NCI-H226 (cell line): Measurements from ENCODE around the gene NOL9.
"Not testable (repeated sequence)": the region's sequence is repeated elsewhere in the genome, so short reads cannot be mapped to it uniquely, and the experiment has no call there.

ENCODE experiments used
- DNase-seq: peaks from one replicate; pipeline ENCODE4 v3.0.0-alpha.2; 2015

The NOL9 gene

GRCh38 chr1:6501279-6501813 is 53.0 kb downstream of the NOL9 start:
- no peak for DNase-seq

DNA sequence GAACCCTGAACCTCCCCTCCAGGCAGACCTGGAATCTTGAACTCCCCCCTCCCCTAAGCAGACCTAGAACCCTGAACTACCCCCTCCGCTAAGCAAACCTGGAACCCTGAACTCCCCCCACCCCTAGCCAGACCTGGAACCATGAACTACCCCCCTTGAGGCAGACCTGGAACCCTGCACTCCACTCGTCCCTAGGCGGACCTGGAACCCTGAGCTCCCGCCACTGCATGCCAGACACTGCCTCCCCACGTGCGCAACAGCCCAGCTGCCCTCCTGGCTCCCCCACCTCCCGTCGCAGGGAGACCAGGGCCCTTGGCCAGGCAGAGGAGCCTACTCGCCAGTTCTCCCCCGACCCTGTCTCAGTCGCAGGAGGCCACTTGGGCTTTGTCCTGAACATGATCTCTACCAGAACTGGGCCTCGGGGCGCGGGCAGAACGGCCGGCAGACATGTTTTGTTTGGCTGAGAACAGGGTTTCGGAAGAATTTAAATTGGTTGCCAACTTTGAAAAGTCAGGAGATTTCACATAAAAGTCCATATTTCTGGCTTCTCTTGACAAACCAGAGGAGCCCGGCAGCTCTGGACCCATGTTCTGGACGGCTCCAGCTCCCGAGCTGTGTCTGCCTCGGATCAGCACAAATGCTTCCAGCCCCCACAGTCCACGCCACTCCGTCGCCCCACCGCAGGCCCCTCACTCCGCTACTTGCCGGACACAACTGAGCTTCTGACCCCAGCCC is 53.6 kb downstream of the NOL9 start:
- no peak for DNase-seq

DNA sequence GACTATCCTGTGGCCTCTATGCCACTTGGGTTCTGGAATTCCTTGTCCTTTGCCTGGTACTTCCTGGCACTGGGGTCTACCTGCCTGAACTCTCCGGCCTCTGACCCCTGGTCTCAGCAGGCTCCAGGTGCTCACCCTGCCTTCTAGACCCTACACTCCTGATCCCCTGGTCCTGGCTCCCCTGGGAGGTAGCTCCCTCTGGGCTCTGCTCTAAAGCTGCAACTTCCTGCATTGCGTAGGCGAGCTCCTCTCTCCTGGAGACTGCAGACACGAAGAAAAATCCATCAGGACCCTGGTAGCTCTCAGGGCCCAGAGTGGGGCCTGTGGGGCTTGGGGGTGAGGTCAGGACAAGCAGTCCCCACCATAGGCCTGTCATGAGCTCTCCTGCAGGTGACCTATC is 55.0 kb downstream of the NOL9 start:
- no peak for DNase-seq

DNA sequence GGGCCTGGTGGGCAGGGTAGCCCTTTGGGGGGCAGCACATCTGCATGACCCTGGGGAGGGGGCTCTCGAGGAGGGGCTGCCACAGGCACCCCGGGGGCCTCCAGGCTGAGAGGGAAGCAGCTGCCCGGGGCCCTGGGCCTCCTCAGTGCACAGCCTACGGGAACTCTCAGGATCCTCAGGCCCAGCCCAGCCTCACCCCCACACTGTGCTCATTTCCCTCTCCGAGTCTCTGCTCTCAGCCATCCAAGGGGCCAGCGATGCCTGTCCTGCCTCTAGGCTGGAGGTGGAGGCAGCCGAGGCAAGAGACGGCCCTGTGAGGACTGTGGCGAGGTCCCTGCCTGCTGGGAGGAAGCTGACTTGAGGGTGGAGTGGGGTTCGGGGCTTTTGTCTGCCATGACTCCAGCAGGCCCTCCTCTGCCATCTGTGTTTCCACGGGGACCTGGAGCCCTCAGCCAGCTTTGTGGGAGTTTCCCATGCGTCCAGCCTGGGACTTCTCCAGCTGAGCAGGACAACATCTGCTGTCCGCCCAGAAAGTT is 55.7 kb downstream of the NOL9 start:
- DNase-seq = no peak

DNA sequence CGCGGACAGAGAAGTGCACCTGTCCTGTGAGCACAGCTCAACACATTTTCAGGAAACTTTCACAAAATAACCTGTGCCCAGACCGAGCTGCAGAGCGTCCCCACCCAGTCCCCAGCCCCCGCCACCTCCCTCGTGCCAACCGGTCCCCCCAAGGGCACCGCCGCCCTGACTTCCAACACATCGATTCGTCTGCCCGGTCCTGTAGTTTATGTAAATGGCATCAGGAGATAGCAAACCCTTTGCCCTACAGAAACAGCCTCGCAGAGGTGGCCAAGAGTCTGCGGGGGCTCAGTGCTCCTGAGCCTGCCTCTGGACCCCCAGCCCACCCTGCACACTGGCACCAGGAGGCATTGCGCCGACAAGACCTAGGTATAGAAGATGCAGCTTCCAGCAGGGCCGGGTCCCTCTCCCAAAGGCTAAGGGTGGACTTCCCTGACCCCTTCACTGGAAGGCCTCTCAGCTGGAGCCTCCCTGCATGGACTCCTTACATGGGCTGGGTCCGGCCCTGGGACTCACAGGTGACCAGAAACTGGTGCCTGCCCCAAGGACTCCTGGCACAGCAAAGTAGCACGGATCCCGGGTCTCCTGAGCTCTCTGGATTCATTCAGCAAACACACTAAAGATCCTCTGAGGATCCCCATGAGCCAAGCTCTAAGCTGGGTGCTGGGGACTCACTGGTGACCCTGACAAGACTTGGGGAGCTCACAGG is 56.3 kb downstream of the NOL9 start:
- DNase-seq = no peak

DNA sequence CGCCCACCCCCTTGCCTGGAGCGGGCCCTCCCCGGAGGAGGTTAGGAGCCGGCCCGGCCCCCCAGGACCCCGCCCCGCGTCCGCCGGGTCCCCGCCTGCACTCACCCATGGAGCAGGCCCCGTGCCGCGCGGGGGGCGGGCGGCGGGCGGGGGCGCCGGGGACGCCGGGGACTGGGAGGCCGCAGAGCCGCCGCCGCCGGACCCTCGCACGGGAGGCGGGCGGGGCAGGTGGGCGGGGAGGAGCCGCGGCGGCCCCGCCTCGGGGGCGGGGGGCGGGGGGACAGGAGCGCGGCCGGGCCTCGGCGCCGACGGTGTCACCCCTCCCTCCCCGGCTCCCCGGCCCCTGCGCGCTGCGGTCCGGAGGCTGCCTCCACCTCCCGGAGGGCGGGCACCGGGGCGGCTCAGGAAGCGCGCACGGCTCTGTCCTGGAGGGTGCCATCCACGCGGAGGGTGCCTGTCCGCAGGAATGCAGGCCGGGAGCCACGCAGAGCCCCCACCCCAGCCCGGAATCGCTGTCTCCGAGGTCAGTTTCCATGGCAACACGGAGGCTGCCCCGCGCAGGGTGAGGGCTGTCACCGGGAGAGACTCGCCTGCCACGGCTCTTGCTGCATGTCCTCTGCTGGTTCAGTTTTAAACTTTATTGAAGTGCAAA is 57.0 kb downstream of the NOL9 start:
- DNase-seq = peak; percentile 65

- no peak for DNase-seq
Observed at GRCh38 chr1:6496890-6497214, 57.5 kb downstream of the NOL9 start.

- DNase-seq = no peak
Observed at GRCh38 chr1:6496365-6496721, 58.0 kb downstream of the NOL9 start.

DNA sequence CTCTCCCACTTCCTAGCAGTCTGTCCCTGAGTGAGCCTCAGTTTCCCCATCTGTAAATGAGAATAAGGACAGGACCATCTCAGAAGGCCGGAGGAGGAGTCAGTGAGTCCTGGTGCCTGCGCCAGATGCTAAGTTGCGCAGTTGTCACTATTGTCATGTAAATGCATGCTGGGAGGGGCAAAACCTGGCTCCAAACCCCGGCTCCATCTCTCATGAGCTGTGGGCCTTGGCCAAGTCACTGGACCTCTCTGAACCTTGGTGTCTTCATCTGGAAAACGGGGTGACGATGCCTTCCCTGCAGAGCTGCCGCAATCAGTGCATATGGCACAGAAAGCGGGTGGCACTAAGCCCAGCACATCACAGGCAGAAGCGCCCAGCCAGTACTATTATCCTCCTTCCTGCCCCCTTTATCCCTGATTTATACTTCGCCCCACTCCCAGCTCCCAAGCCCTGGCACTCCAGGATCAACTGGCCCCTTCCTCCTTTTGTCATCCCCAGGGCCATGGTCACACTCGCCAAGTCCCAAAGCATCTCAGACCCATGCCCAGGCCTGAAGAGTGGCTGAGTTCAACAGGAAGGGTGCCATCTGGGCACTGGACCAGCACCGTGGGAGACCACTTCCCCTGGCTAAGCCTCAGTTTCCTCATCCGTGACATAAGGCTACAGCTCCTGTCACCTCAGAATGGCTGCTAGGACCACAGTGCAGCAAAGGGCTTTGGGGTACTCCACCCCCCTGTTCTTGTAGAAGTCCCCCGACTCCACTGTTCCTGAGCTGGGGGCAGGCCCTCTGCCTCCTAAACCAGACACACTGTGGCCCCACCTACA is 58.6 kb downstream of the NOL9 start:
- DNase-seq = no peak

DNA sequence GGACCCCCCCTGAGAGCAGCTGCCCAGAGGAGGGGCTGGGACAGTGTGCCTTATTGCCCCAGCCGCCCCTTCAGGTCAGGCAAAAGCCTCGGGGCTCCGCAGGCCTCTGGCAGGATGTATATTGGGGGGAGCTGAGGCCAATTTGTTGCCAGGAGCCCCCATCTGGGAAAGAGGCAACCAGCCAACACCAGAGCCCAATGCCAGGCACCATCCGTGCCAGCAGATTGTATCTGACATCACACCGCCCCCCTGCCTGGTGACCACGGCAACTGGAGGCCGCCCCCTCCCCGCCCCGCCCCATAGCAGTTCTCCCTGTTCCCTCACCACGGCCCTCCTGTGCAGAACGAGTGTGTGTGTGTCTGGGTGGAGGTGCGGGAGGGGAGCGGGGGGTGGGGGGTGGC is 59.3 kb downstream of the NOL9 start:
- DNase-seq = no peak

GRCh38 chr1:6494627-6495026 is 59.7 kb downstream of the NOL9 start:
- no peak for DNase-seq

DNA sequence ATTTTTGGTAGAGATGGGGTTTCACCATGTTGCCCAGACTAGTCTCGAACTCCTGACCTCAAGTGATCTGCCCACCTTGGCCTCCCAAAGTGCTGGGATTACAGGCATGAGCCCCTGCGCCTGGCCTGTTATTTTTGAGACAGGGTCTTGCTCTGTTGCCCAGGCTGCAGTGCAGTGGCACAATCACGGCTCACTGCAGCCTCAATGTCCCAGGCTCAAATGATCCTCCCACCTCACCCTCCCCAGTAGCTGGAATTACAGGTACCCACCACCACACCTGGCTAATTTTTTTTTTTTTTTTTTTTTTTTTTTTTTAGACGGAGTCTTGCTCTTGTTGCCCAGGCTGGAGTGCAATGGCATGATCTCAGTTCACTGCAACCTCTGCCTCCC is 60.5 kb downstream of the NOL9 start:
- not testable (repeated sequence) for DNase-seq

DNA sequence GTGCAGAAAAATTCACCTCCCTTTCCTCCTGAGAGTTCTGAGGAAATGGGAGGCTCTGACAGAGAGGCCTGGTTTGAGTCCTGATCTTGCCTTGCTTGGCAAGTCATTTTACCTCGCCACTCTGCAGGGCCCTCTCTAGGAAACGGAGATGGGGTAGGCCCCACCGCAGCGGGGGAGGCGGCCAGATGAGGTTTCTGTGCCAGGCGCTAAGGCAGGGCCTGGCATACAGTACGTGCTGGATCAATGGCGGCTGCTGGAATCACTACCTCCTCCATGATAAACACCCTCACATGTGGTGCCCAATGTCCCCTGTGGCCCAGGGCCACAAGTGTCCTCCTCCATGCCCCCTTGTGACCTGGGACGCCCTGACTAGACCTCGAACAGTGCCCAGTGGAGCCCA is 62.3 kb downstream of the NOL9 start:
- no peak for DNase-seq

DNA sequence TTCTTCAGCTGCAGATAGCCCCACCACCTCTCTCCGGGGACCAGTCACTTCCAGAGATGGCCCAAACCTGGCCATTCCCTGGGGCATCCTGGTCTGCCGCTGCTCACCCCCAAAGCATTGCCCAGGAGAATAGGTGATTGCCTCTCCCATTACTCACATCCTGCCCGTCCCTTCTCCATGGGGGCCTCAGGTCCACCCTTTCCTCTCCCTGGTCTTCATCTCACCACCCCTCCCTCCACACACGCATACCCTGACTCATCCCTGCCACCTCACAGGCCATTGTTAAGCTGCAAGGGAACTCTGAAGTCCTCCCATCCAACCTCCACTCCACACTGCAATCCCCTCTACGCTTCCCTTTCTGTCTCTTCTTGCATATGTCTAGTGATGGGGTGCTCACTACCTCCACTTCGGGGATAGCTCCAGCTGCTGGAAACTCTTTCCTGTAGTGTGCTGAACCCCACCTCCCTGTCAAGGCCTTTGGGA is 62.8 kb downstream of the NOL9 start, which contains the start of gene PLEKHG5:
Gene PLEKHG5, minus strand, starts transcription at position 188 of the 483 bp plus-strand sequence. CDS start 14,096 bp downstream, outside the sequence.
- peak; percentile 80 for DNase-seq

- no peak for DNase-seq
Observed at GRCh38 chr1:6491081-6491449, 63.2 kb downstream of the NOL9 start.

- DNase-seq = peak; percentile 67
Observed at GRCh38 chr1:6490181-6491080, 63.9 kb downstream of the NOL9 start.

DNA sequence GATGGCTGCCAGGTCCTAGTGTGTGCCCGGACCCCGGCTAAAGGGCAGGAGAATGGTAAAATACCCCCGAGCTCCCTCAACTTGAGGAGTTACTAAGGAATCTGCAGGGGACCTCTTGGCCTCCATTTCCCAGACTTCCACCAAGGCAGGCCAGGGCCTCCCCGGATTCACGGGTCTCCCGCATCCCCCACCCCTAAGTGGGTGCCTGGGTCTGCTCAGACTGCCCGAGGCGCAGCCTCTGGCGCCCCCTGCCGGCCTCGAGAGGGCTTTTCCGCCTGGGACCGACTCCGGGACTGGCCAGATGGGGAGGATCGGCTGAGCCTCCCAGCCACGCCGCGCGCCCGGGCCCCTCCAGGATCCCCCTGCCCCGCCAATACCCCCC is 64.5 kb downstream of the NOL9 start:
- peak; percentile 67 for DNase-seq

DNA sequence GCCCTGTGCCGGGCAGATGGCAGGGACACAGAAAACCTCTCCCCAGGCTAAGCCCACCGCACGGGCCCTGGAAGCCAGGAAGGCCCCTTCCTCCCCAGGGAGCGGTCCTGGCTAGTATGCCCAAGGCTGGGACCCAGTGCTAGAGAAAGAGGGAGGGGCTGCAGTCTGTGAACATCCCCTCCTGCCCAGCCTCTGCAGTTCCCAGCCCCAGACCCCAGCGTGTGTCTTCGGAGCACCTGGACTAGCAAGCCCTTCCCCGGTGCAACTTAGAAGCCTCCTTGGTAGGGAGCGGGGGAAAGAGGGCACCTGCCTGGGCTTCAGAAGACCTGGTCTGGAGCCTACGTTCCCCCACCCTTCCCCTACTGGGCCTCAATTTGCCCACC is 64.9 kb downstream of the NOL9 start:
- no peak for DNase-seq

DNA sequence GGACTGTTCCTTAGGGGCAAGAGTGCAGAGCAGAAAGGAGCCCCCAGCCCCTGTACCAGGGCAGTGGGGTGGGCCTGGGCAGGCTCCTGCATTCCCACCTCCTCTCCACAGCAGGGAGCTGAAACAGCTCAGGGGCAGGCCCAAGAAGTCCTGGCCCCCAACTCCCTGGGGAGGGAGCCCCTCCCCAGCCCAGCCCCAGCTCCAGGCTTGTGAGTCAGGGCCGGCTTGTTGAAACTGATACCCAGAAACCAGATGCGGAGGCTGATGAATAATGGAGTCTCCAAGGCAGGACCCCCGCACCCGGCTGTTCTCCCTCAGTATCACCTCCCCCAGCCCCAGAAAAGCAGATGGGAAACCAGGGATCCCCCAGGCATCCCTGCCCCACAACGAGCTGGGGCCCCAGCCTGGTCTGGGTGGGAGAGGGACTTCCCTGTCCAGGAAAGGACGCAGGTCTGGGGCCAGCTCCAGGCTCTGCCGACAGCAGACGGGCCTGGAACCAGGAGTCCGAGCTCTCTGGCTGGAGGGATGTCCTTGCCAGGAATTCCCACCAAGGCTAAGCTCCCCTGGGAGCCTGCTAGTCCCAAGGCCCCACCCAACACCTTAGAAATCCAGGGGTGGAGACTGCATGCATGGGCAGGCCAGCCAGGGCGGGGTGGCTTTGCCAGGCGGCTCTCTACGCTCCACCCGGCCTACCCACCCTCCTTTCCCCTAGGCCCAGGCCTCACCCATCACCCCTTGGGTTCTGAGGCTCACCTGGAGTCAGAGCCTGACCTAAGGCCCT is 65.5 kb downstream of the NOL9 start:
- DNase-seq = no peak

GRCh38 chr1:6487804-6488484 is 66.4 kb downstream of the NOL9 start:
- no peak for DNase-seq
